HG03575 (cell line): Measurements from ENCODE around the gene MRPL19.

Source experiments
- ATAC-seq: cut with Tn5 transposase; IDR thresholded peaks from one replicate; pipeline ENCODE4 v1.9.1; 2021; ENCODE audit not compliant: unreplicated experiment, insufficient number of reproducible peaks, low FRiP score; ENCODE audit errors: extremely low read depth

Gene MRPL19

DNA sequence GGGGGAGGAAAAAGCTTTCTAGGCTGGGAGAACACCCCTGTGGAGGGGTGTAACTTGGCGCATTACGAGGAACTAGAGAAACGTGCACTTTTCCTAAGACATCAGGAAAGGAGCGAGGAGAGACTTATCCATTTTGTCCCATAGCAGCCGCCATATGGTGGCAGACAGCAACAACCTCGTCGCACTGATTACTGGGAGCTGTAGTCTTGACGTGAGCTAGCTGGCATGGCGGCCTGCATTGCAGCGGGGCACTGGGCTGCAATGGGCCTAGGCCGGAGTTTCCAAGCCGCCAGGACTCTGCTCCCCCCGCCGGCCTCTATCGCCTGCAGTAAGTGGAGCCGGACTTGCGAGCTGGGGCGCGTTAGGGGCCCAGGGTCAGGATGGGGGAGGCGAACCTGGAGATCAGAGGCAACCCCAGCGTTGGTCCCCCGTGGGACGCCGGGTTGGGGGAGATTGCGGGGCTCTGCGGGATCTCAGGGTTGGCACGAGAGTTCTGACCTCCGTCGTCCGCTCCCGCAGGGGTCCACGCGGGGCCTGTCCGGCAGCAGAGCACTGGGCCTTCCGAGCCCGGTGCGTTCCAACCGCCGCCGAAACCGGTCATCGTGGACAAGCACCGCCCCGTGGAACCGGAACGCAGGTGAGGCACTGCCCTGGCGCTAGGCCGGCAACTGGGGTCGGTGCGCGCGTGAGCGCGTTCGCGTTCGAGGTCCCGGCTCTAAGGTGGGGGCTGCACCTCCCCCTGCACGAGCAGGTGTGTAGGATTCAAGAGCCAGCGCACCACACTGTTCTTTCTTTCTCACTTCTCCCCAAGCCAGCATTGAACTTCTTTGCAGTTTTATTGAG is at the start of gene MRPL19:
Gene MRPL19 (plus strand): TSS at position 201 of the 843 bp plus-strand sequence. CDS start 25 bp downstream, at position 226.
- peak; percentile 91 for ATAC-seq

DNA sequence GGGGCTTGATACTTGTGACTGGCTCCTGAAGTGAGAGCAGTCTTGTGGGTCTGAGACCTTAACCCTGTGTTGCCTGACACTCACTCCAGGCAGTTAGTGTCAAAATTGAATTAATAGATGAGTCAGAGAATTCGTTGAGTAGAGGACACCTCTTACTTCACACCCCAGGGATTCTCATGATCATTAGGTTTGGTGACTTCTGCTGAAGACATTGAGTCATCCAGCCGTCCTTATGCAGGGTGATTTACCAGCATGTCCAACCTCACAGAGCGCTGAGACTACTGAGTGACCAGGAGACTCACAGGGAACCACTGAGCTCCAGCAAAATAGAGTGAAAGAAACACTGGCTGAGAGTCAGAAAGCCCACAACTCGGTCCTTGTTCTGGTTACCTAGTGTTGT is 49.8 kb upstream of the MRPL19 start:
- no peak for ATAC-seq

DNA sequence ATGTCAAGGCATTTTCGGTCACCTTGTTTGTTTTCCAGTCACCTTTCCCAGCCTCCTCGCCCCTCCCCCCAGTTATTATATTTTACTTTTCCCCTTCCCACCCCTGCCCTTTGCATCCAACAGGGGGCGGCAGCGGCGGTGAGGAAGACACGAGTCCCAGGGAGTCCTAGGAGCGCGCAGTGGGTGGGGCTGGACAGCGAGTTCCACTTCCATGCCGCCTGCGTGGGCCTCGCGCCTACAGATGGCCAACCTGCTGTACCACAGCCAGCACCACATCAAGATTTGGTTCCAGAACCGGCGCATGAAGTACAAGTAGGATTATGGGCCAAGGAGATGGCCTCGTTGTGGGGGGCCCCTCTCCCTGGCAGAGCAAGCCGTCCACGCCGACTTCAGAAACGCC is 48.6 kb upstream of the MRPL19 start:
- no peak for ATAC-seq

DNA sequence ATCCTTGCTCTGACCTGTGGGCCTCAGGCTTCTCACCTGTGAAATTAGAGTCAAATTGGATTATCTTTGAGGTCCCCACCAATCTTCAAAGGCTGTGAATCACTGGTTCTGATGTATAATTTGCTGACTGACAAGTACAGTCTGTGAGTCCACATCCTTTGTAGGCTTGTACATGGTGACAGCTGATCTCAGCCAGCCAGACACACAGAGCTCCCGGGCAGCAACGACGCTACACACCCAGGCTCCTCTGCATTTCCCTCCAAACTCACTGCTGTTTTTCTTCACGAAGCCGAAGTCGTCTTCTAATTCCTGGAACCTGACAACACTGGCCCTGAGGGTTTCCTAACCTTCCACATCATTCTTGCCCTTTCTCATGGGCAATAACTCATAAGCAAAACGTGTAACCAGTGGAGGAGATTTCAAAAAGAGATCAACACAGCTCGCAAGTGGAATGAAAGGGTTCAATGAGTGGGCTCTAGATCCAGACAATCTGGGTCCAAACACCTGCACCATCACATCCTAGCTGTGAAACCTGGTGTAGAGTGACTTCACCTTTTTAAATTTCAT is 47.9 kb upstream of the MRPL19 start:
- ATAC-seq = no peak

DNA sequence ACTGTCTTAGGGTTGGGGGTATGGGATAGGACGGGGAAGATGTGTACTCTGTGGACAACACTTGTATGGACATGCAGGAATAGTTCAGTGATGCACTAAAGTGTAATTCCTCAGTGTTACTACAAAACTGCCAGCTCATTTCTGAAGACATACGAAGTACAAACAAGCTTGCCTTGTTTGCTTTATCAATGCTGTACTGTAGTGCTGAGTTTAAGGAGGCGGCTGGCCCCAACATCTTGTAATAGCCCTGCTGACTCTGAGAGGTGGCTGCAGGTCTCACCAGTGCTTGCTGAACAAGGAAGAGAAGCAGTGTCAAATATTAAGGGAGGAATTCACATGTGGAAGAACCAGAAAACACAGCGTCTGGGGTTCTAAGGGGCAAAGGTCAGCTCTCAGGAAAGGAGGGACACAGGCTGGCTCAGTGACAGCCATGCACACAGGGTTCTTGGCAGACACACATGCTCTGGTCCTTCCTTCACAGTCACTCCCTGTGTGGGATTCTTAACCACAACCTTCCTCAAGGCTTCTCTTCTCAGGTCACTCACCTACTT is 46.0 kb upstream of the MRPL19 start:
- ATAC-seq = no peak

DNA sequence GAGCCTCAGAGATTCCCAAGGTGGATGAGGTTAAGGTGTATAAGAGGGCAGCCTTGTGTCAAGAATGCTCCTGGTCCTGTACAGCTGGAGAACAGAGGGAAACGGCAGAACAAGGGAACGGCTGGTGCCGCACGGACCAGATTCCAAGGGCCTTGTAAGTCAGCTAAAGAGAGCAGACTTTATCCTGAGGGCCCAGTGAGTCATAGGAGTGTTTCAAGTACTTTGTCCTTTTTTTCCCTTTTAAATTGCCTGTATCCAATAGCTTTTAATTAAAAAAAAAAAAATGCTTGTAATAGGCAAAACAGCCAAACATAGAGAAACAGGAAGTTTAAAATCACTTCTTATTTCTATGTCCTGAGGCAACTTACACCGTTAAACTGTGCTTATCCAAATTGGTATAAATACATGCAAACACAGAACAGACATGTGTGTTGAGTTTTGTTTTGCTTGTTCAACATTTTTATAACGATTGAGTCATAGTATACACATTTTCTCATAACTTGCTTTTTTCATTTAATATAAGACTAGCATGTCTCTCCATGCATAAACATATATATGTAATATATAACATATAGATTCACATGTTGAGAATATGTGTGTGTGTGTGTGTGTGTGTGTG is 43.8 kb upstream of the MRPL19 start:
- no peak for ATAC-seq

DNA sequence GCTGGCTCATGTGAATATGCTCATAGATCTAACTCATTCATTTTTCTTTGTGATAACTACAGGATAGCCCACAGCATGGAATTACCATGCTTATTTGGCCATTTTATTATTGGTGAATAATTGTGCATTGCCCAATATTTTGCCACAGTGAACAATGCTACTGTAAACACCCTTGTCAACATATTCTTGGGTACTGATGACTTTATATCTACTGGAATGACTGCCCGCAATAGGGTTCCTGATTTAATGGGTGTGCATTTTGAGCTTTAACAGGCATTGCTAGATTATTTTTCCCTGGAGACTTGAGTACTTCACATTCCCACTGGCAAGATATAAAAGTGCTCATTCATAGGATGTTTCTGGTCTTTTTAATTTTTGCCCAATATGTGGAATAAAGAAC is 43.1 kb upstream of the MRPL19 start:
- ATAC-seq = no peak

DNA sequence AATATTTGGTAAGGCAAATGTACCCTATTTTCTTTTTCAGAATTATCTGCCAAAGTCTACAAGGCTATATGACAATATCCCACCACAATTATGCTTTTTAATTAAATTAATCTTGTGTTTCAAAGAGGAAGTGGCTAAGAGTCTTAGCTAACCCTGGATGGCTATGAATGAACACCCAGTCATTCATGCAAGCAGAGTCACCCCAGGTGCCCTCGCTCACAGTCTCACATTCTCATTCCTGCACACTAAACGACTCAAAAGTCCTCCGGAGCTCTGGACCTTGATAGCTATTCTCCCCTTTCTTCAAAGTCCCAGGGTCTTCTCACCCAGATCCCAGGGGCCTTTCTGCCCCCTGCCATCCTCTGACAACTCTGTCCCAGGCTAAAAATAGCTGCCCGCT is 42.1 kb upstream of the MRPL19 start:
- ATAC-seq = no peak

DNA sequence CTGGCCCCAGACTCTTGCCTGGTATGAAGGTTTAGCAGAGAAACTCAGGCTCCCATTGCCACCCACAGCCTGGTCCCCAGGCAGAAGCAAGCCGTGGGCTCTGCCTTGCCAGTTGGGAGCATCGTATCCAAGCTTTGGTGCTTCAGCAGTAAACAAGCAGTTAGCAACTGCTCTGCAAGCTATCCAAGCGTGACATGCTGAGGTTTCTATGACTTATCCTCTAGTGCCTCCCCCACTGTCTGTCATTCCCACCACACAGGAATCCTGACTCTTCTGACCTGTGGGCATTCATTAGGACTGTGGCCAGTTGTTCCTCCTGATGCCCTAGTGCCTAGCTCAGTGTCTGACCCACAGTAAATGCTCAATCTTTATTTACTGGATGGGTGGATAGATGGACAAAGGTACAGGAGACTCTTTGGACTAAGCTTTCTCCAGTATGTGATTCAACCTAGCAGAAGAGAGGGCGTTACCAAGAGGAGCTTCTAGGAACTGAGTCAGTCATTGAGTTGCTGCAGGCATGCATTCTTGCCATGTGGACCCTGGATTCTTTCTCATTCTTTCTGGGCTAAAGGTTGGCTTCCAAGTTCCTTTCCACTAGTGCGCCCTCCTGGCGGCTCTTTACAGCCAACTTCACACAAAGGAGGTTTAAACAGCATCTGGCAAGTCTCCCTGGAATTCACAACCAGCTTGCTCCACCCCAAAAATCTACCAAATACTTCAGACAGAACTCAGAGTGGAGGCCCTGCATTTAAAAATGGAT is 40.6 kb upstream of the MRPL19 start:
- no peak for ATAC-seq

DNA sequence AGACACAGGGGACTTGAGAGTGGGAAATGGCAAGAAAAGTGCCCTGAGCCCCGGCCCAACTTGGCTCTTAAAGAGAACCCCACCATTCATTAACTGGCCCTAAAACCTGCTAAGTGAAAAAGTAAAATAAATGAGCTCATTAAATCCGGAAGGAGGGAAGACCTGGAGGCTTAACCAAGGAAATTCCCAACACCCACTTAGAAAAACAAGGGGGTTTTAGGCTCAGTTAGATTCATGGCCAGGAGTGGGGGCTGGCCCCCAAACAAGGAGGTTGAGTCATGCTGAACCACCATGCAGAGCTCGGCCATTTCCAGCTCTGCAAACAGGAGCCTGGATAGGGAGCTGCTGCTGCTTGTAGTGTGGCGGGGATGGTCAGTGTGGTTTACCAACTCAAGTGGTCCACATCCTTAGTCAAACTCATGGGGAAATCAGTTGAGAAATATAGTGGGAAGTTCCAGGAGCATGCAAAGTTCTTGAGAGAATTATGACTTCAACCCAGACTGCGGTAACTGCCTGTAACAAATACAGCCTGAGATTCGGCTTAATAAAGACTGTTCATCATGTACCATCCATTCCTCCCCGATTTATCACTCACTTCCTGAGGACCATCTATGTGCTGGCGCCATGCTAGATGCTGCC is 39.7 kb upstream of the MRPL19 start:
- no peak for ATAC-seq

DNA sequence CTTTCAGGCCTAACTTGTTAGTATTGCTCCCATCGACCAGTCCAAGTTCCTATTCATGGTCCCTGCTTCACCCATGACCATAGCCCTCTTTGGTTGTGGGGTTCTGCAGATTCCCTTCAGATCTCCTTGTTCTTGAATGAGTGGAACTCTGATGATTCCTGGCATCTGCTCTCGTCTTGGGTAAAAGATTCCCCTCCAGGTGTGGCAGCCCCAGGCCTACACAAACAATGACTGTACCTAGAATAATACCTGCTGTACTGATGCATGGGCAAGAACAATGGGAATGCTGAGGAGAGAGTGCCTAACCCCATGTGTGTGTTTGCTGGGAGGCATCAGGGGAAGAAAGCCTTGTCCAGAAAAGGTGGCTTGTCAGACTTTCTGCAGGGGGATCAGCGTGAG is 39.2 kb upstream of the MRPL19 start:
- ATAC-seq = no peak

DNA sequence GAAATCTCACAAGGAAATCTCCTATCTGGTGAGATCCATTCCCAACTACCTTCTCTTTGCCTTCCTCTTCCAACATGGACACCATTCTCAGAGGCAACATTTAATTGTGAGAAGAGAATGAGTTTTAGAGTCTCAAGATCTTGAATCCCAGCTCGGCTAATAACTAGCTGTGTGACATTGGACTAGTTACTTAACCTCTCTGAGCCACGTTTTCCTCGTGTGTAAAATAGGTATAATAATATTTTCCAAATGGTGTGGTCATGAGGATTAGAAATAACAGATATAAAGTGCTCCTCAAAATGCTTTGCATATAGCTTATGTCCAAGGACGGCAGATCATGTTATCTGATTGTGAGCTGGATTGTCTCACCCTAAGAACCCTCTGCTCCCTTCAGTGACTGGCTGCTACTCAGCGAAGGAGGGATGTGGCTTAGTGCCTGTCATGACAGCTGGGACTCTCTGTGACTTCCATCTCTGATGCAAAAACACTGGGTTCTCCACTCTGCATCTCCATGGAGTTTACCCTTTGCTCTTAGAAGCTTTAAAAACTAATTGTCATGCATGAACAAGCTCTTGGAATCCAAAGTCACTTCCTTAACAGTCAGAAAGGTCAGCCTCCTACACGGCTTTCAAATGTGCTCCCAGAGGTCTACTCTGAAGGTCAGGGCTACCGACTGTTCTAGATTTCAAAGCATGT is 38.4 kb upstream of the MRPL19 start:
- ATAC-seq = no peak

DNA sequence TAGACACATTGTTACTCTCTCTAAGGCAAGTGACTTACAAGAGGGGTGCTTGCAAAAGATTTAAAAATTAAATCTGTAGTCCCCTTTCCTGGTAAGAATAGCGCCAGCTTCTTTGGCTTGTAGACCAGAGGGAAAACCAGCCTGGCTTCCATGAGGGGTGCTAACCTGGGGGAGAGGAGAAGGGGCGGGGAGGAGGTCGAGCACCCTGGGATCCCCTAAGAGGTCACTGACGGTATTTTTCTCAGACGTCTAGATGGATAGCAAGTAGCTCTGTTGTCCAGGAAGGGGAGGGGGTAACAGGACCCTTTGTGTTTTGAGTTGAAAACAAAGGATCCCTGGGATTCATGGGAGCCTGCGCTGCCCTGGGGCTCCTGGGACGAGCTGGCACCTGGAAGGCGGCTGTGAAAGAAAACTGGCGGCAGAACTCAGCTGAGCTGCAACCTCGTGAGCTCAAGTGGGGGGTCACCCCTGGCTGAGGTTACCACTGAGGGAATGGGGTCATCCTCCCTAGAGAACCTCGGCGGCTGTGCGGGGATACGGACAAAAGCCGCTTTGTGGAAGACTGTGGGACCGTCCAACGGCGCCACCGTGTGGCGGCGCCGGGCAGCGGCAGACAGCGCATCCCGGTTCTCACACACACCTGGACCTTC is 37.8 kb upstream of the MRPL19 start:
- ATAC-seq = no peak

DNA sequence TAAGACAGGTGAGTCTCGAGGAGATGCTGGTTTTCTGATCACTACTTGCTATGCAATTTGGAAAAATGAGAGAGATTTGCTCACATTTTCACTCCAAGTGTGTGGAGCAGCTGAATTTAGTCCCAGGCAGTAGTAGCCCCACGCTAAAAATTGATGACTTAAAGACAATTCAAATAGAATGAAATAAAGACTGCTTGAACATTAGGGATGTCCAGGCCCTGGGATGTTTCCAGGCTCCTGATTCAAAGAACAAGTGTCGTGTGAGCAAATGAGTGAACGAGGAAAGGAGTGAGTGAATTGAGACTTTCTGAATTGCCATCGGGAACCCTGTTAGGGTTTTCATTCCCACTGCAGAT is 37.3 kb upstream of the MRPL19 start:
- no peak for ATAC-seq

DNA sequence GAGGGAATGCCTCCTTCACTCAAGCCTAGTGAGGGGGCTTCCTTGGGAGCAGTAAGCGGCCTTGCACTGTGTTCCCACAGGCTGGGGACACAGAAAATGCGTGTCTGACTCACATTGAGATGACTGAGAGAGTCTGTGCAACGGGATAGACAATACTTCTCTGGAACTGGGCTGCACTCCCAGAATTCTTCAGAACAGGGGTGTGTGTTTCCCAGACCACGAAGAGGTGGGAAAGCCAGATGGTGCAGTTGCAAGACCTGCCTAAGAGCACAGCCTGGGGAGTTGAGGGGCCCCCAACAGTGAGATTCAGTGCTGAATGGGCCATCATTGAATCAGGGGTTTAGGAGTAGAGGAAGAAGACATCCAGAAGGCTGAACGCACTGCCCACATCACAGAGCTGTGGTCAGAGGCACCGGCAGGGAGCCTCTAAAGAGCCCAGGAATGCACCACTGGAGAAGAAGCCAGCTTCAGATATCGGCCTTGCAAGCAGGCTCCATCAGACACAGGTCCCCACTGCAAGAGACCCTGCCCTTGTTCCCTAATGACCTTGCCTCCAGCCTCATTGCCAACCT is 36.6 kb upstream of the MRPL19 start:
- ATAC-seq = no peak

DNA sequence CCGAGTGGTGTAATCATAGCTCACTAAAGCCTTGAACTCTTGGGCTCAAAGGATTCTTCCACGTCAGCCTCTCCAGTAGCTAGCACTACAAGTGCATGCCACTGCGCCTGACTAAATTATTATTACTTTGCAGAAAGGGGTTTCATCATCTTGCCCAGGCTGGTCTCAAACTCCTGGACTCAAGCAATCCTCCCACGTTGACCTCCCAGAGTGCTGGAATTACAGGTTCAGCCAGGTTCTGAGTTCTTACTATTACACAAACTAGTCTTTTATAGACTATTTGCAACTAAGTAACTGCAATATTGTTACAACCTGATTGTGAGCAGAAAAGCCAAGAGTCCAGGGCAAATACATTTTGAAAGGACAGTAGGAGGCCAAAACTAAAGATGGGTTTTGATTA is 35.9 kb upstream of the MRPL19 start:
- ATAC-seq = no peak

DNA sequence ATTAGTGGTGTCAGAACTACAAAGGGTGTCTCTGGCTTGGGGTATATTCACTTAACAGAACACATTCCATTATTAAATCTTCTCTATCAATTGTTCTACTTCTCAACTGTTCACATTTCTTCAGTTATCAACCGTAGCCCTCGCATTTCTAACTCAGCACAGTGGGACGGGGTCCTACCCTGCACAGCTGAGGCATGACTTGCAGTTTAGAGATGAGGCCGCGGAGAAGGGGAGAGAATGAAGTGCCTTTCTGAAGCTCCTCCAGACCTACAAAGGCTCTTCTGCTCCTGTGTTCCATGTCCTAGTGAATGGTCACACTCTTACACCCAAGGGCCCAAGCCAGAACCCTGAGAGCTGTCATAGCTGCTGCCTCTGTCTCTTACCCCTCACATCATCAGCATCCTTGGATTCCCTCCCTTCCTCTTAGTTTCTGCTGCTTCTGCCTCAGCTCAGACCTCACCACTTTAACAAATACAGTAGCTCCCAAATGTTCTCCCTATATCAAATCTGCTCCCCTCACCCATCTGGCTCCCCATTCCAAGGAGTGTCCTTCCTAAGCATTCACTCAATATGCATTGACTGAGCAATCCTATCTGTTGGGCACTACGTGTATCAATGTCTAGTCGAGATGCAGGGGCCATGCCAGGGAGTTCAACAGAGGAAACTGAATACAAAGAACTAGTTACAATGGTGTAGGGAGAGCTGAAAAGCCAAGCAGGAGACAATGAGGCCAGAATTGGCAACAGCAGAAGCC is 34.3 kb upstream of the MRPL19 start:
- ATAC-seq = no peak
